ENCODE data around the gene PER3.

GRCh38 chr1:7824701-7825100, 40.6 kb downstream of the PER3 start:
- TF ChIP-seq, protein P1, sequence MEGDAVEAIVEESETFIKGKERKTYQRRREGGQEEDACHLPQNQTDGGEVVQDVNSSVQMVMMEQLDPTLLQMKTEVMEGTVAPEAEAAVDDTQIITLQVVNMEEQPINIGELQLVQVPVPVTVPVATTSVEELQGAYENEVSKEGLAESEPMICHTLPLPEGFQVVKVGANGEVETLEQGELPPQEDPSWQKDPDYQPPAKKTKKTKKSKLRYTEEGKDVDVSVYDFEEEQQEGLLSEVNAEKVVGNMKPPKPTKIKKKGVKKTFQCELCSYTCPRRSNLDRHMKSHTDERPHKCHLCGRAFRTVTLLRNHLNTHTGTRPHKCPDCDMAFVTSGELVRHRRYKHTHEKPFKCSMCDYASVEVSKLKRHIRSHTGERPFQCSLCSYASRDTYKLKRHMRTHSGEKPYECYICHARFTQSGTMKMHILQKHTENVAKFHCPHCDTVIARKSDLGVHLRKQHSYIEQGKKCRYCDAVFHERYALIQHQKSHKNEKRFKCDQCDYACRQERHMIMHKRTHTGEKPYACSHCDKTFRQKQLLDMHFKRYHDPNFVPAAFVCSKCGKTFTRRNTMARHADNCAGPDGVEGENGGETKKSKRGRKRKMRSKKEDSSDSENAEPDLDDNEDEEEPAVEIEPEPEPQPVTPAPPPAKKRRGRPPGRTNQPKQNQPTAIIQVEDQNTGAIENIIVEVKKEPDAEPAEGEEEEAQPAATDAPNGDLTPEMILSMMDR (IDR thresholded peaks at IDR 0.05; ENCODE audit: low read depth, low read length, poor library complexity, severe bottlenecking), result no peak
- TF ChIP-seq EZH2phosphoT487 (IDR thresholded peaks at IDR 0.05; ENCODE audit: borderline replicate concordance, low read length), result no peak

Measured in DOHH2 (cell line).